Limb (tissue), 2 donors: ENCODE data around the gene ANKRD9.

ENCODE experiments used
- DNase-seq, 2 donors: peaks; one replicate each; pipeline ENCODE4 v3.0.0-alpha.2; 2016; ENCODE audit errors: extremely low spot score in 2 of 2

ANKRD9 gene

DNA sequence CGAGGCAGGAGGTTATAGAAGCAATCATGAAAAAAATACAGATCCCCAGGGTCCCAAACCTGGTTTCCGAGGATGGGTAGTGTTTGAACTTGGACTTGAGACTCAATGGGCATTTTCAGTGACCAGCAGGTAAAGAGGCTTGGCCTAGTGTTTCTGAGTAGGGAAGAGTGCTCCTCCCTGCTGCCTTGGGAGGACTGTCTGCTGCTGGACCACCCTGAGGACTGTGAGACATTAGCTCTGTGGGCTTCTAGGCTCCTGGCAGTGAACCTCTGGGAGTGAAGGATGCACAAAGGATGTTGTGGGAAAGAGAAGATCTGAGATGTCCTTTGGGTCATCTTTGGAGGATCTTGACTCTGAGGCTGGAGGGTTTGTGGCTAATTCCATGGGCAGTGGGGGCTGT is 30.5 kb downstream of the ANKRD9 start:
- no peak for DNase-seq

DNA sequence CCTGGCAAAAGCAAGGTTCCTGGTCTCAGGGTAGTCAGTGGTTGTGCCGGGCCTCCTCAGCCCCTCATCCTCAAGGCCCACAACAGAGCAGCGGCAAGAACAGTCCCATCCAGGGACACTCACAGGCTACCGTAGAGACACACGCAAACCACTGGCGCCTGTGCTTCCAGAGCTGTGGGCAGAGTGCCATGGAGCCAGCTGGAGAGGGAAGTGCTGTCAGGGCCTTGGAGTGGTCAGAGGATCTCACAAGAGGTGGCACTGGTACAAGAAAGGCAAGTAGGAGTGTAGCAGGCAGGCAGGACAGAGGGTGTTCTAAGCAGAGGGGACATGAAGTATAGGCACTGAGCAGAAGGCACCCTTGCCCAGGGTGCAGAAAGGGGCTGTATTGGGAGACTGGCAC is 34.6 kb downstream of the ANKRD9 start:
- no peak for DNase-seq

DNA sequence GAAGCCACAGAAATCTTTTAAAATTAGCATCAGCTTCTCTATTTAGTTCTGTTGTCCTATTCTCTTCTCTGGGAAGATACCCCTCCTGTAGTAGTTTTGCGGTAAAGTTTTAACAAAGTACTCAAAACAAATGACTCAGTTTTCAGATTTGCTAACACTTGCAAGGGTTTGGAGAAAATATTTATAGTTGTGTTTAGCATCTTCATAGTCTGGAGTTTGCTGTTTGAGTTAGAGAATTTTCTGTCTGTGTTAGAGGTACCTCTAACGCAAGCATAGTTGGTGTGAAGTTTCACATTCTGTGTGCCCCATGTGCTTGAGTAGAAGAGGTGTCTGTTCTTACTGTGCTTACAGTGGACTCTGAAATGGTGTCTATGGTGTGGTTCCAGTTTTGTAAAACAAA is 36.0 kb downstream of the ANKRD9 start:
- DNase-seq = no peak

GRCh38 chr14:102472791-102473150 is 36.8 kb downstream of the ANKRD9 start:
- DNase-seq = no peak

- no peak for DNase-seq
These were observed 37.4 kb downstream of the ANKRD9 start for GRCh38 chr14:102471921-102472790.

DNA sequence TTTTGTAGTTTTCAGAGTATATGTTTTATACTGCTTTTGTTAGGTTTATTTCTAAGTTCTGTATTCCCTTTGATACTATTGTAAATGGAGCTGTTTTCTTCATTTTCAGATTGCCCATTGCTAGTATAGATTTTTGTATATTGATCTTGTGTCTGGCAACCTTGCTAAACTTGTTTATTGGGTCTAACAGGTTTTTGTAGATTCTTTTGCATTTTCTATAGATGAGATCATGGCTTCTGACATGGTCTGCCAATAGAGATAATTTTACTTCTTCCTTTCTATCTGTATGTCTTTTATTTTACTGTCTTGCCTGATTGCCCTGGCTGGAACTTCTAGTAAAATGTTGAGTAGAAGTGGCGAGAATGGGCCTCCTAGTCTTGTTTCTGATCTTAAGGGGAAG is 40.3 kb downstream of the ANKRD9 start:
- DNase-seq = no peak

DNA sequence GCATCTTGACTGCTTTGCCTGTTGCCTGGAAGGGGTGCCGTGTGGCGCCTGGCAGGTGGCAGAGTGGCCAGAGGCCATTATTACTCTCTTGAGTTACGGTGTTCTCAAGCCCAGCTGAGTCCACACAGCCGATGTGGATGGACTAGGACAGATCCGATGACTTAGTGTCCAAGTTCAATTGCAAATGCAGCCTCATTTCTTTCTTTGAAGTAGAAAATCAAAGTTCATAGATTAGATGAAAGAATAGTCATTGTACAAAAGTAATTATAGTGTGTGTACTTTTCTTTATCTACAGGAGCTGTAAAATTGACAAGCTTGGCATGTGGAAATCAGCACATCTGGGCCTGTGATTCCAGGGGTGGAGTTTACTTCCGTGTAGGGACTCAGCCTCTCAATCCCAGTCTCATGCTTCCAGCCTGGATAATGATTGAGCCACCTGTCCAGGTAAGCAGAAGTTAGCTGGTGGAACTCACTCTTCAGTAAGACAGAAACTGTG is 44.7 kb downstream of the ANKRD9 start:
- no peak for DNase-seq

GRCh38 chr14:102464006-102464405 is 45.6 kb downstream of the ANKRD9 start:
- DNase-seq = no peak

- DNase-seq = no peak
These were observed 47.2 kb downstream of the ANKRD9 start for GRCh38 chr14:102462391-102462790.

DNA sequence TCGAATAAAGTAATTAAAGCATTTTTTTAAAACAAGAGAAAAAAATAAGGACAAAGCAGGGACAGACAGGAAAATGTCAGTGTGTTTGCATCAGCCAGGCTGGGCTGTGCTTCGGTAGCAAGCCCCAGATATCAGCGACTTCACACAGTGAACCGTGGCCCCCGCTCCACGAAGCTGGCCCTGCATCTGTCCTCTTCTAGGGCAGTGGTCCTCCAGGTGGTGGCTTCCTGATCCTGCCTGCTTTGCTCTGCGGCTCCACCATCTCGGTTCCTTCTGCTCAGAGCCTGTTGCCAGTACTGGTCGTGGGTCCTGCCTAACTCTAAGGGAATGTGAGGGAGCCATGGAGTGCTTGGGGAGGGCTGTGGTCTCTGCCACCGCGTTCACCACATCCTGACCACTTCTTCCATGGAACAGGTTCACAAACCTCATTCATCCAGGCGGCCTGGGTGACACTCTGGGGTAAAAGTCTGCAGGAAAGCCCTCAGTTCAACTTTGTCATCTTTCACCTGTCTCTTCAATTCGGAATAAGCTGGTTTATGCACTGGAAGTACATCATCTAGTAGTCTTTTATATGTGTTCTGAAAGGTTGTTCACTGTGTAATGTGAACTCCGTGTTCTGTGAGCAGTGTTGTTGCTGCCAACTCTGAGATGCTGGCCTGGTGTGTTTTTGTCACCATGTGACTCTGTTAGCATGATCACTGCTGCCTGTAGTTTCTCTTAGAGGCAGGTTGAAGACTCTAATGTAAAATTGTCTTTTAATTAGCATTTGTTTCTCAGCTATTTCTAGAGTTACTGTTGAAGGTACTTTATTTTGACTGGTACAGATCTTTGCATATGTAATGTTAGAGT is 47.9 kb downstream of the ANKRD9 start:
- no peak for DNase-seq

DNA sequence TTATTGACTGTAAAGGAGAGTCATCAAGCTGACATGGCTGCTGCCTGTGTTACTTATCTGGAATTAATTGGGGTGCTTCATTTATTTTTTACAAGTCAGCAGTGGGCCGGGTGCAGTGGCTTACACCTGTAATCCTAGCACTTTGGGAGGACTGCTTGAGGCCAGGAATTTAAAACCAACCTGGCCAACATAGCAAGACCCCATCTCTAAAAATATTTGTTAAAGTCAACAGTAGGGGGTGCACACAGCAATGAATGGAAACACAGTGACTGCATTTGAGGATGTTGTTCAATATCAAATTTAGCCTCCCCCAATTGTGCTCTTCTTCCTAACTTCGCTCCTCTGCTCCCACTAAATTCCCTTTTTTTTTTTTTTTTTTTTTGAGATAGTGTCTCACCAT is 52.1 kb downstream of the ANKRD9 start:
- no peak for DNase-seq

DNA sequence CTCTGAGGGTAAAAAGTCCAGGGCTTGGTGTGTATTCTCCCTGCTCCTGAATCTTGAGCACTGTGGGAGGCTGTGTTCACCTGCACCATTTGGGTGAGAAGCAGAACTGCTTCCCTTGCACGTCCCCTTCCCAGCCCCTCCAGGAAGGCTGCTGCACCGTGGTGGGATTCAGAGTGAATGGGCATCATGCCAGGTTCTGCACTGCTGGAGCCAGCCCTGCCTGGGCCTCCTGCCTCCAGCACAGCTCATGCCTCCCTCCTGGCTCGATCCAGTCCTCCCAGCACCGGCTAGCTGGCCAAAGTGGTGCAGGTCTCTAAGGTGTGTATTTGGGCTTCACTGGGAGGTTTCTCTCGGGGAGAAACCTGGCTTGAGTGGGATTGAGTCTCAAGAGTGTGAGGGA is 54.9 kb downstream of the ANKRD9 start:
- DNase-seq = no peak

DNA sequence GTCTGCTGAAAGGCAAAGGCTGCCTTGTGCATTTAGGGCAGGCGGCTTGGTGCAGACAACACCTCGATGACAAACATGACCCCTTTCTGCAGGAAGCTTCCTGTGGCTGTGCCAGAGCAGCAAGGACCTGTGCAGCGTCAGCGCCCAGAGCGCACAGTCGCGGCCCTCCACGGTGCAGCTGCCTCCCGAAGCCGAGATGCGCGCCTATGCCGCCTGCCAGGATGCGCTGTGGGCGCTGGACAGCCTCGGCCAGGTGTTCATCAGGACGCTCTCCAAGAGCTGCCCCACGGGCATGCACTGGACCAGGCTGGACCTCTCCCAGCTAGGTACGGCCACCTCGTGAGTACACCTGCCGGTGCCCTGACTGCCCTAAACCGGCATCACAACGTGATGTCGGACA is 57.3 kb downstream of the ANKRD9 start:
- DNase-seq = no peak
